Mesenchymal stem cell (in vitro differentiated cells and primary cell): ENCODE data around the gene NAA30.

ENCODE experiments used
- DNase-seq: peaks from one replicate; pipeline ENCODE4 v3.0.0-alpha.2; 2013
- H2AFZ ChIP-seq: one replicate; pipeline ENCODE4 v1.6.1; 2013; ENCODE audit warnings: low read depth, mild to moderate bottlenecking, control low read depth, inconsistent platforms, low read length, moderate library complexity
- H2AK5ac ChIP-seq: 2 replicates; pipeline ENCODE4 v1.6.1; 2013; ENCODE audit warnings: low read length, moderate library complexity, mild to moderate bottlenecking, inconsistent platforms; ENCODE audit not compliant: severe bottlenecking
- H2BK120ac ChIP-seq: one replicate; pipeline ENCODE4 v1.6.1; 2013; ENCODE audit warnings: low read depth, mild to moderate bottlenecking, inconsistent platforms, low read length, moderate library complexity
- H2BK12ac ChIP-seq, 2 experiments: one replicate each; pipeline ENCODE4 v1.6.1; 2013; ENCODE audit warnings: inconsistent platforms in 2 of 2, low read length in 2 of 2, mild to moderate bottlenecking in 2 of 2, moderate library complexity in 2 of 2, control low read depth in 1 of 2
- H2BK15ac ChIP-seq: one replicate; pipeline ENCODE4 v1.6.1; 2013; ENCODE audit warnings: mild to moderate bottlenecking, low read depth, inconsistent platforms; ENCODE audit not compliant: poor library complexity, severe bottlenecking
- H2BK5ac ChIP-seq: 2 replicates; pipeline ENCODE4 v1.6.1; 2013; ENCODE audit warnings: low read depth, mild to moderate bottlenecking, low read length, control low read depth, inconsistent platforms; ENCODE audit not compliant: poor library complexity, severe bottlenecking
- H3K14ac ChIP-seq, 2 experiments: one replicate each; pipeline ENCODE4 v1.6.1; 2013; ENCODE audit warnings: inconsistent platforms in 2 of 2, low read length in 2 of 2, control low read depth in 1 of 2, mild to moderate bottlenecking in 1 of 2, moderate library complexity in 1 of 2
- H3K18ac ChIP-seq, 2 experiments: one replicate each; pipeline ENCODE4 v1.6.1; 2013; ENCODE audit warnings: inconsistent platforms in 2 of 2, low read length in 2 of 2, control low read depth in 1 of 2, low read depth in 1 of 2, mild to moderate bottlenecking in 1 of 2
- H3K23ac ChIP-seq, 2 experiments: one replicate each; pipeline ENCODE4 v1.6.1; 2013; ENCODE audit warnings: inconsistent platforms in 2 of 2, low read length in 2 of 2, mild to moderate bottlenecking in 2 of 2, moderate library complexity in 2 of 2, control low read depth in 1 of 2
- H3K27ac ChIP-seq: 2 replicates; pipeline ENCODE4 v1.5.1; 2013; ENCODE audit warnings: mild to moderate bottlenecking, moderate library complexity, low read length, control low read depth, inconsistent platforms; ENCODE audit not compliant: poor library complexity, severe bottlenecking
- H3K27me3 ChIP-seq, 2 experiments: 2 replicates each; pipeline versions ENCODE4 v1.6.1 to v1.7.0; 2013; ENCODE audit warnings: low read length in 2 of 2, mild to moderate bottlenecking in 2 of 2, moderate library complexity in 2 of 2, control low read depth in 1 of 2, inconsistent platforms in 1 of 2; ENCODE audit not compliant: control insufficient read depth in 1 of 2, insufficient read depth in 1 of 2
- H3K36me3 ChIP-seq, 2 experiments: 2 replicates each; pipeline versions ENCODE4 v1.6.1 to v1.7.0; 2013; ENCODE audit warnings: low read length in 2 of 2, control low read depth in 1 of 2, inconsistent platforms in 1 of 2, low read depth in 1 of 2, mild to moderate bottlenecking in 1 of 2; ENCODE audit not compliant: insufficient read depth in 2 of 2, control insufficient read depth in 1 of 2
- H3K4ac ChIP-seq, 2 experiments: one replicate each; pipeline ENCODE4 v1.6.1; 2013; ENCODE audit warnings: inconsistent platforms in 2 of 2, low read length in 2 of 2, mild to moderate bottlenecking in 2 of 2, moderate library complexity in 2 of 2, control low read depth in 1 of 2, low read depth in 1 of 2
- H3K4me1 ChIP-seq: 2 replicates; pipeline ENCODE4 v1.6.1; 2013; ENCODE audit warnings: low read depth, low read length, control low read depth; ENCODE audit not compliant: control insufficient read depth, insufficient read depth
- H3K4me2 ChIP-seq: 2 replicates; pipeline ENCODE4 v1.6.1; 2013; ENCODE audit warnings: low read length, mild to moderate bottlenecking, inconsistent platforms; ENCODE audit not compliant: poor library complexity, severe bottlenecking
- H3K4me3 ChIP-seq, 2 experiments: 2 replicates each; pipeline versions ENCODE4 v1.5.1 to v1.7.0; 2013; ENCODE audit warnings: low read length in 2 of 2, mild to moderate bottlenecking in 2 of 2, control low read depth in 1 of 2, low read depth in 1 of 2; ENCODE audit not compliant: insufficient read depth in 1 of 2
- H3K79me1 ChIP-seq: replicated peaks from 2 replicates; pipeline ENCODE4 v1.6.1; 2013; ENCODE audit warnings: mild to moderate bottlenecking, control low read depth, low read length, inconsistent platforms; ENCODE audit not compliant: poor library complexity, severe bottlenecking
- H3K9ac ChIP-seq: 2 replicates; pipeline ENCODE4 v1.7.0; 2013; ENCODE audit warnings: mild to moderate bottlenecking, low read length, moderate library complexity
- H3K9me3 ChIP-seq: 2 replicates; pipeline ENCODE4 v1.7.0; 2013; ENCODE audit warnings: mild to moderate bottlenecking, low read length; ENCODE audit not compliant: control insufficient read depth
- H4K8ac ChIP-seq: one replicate; pipeline ENCODE4 v1.6.1; 2013; ENCODE audit warnings: inconsistent platforms, mild to moderate bottlenecking, low read length, moderate library complexity
- H4K91ac ChIP-seq: one replicate; pipeline ENCODE4 v1.6.1; 2013; ENCODE audit warnings: mild to moderate bottlenecking, low read length, inconsistent platforms
- WGBS: methylation state at CpG from one replicate; pipeline ENCODE4 v1.1.7; 2013; ENCODE audit warnings: mixed read lengths; 5-methylcytosine and 5-hydroxymethylcytosine counted together

Gene NAA30

GRCh38 chr14:57400556-57401494 is 10.4 kb downstream of the NAA30 start:
- Histone ChIP-seq H3K9ac (peak overlapping the region; percentile 73), H3K9me3 (no peaks in the 10 kb centered on the region), H2BK12ac (no peak overlapping the region), H3K79me1 (peaks cover 9% of the 10 kb centered on the region), H2AK5ac (no peak overlapping the region), H3K4me1 (peaks cover 3% of the 10 kb centered on the region), H3K18ac (no peak overlapping the region), H2BK5ac (no peak overlapping the region), H3K4me2 (no peak overlapping the region), H3K4me3 (no peak overlapping the region), H2BK15ac (no peak overlapping the region), H2BK120ac (no peak overlapping the region), H3K27me3 (no peaks in the 10 kb centered on the region), H2AFZ (no peak overlapping the region), H3K14ac (no peak overlapping the region), H3K4ac (no peak overlapping the region), H3K23ac (no peak overlapping the region), H3K36me3 (peaks cover 15 to 67% of the 10 kb centered on the region in 2 experiments), H3K27ac (no peak overlapping the region), H4K91ac (no peak overlapping the region), H4K8ac (no peak overlapping the region)
- no peak for DNase-seq
- 97% methylated on average over 2 of the region's 4 CpGs for WGBS

- no peak overlapping the region for H3K14ac ChIP-seq
- no peak overlapping the region for H3K18ac ChIP-seq
- no peak for DNase-seq
- H4K8ac ChIP-seq, result no peak overlapping the region
- no peaks in the 10 kb centered on the region for H3K9me3 ChIP-seq
- H4K91ac ChIP-seq, result no peak overlapping the region
- no peak overlapping the region for H2BK120ac ChIP-seq
- no peak overlapping the region for H2BK15ac ChIP-seq
- peaks cover 6% of the 10 kb centered on the region for H3K79me1 ChIP-seq
- no peaks in the 10 kb centered on the region for H3K27me3 ChIP-seq
- 95% methylated on average over 2 of the region's 2 CpGs for WGBS
- H3K23ac ChIP-seq, result no peak overlapping the region
- H2BK5ac ChIP-seq, result no peak overlapping the region
- no peaks in the 10 kb centered on the region for H3K4me1 ChIP-seq
- H2BK12ac ChIP-seq, result no peak overlapping the region
- peaks cover 15 to 71% of the 10 kb centered on the region in 2 experiments for H3K36me3 ChIP-seq
- H3K4me2 ChIP-seq, result no peak overlapping the region
- no peak overlapping the region for H3K4ac ChIP-seq
- H2AK5ac ChIP-seq, result no peak overlapping the region
- peak overlapping the region; percentile 73 for H3K9ac ChIP-seq
- H2AFZ ChIP-seq, result no peak overlapping the region
- no peak overlapping the region for H3K4me3 ChIP-seq
- H3K27ac ChIP-seq, result no peak overlapping the region
Measured at GRCh38 chr14:57401501-57401900, 11.1 kb downstream of the NAA30 start.

GRCh38 chr14:57402173-57402852 is 11.9 kb downstream of the NAA30 start:
- H4K8ac ChIP-seq, result no peak overlapping the region
- no peak overlapping the region for H2AK5ac ChIP-seq
- no peak for DNase-seq
- H3K9me3 ChIP-seq, result no peaks in the 10 kb centered on the region
- no peak overlapping the region for H4K91ac ChIP-seq
- H3K23ac ChIP-seq, result no peak overlapping the region
- no peak overlapping the region for H2BK5ac ChIP-seq
- H2AFZ ChIP-seq, result no peak overlapping the region
- no peaks in the 10 kb centered on the region for H3K27me3 ChIP-seq
- no CpG with 5 or more reads among the region's 1 CpG for WGBS
- H3K9ac ChIP-seq, result peak overlapping the region; percentile 73
- H2BK15ac ChIP-seq, result no peak overlapping the region
- H3K36me3 ChIP-seq, result peaks cover 15 to 71% of the 10 kb centered on the region in 2 experiments
- no peak overlapping the region for H3K18ac ChIP-seq
- no peak overlapping the region for H3K4ac ChIP-seq
- H3K4me3 ChIP-seq, result peak overlapping the region in 1 of 2 experiments; percentile 64
- no peak overlapping the region for H3K27ac ChIP-seq
- no peak overlapping the region for H2BK120ac ChIP-seq
- H3K79me1 ChIP-seq, result peaks cover 6% of the 10 kb centered on the region
- H2BK12ac ChIP-seq, result no peak overlapping the region
- no peak overlapping the region for H3K4me2 ChIP-seq
- H3K4me1 ChIP-seq, result no peaks in the 10 kb centered on the region
- H3K14ac ChIP-seq, result no peak overlapping the region

GRCh38 chr14:57403521-57403864 is 13.1 kb downstream of the NAA30 start:
- no peak overlapping the region for H4K8ac ChIP-seq
- no CpG with 5 or more reads among the region's 1 CpG for WGBS

More at GRCh38 chr14:57403521-57403864, 13.1 kb downstream of the NAA30 start:
- H2AK5ac ChIP-seq, result no peak overlapping the region
- no peak overlapping the region for H2BK15ac ChIP-seq
- peaks cover 7% of the 10 kb centered on the region for H3K79me1 ChIP-seq
- no peak overlapping the region for H4K91ac ChIP-seq
- no peak overlapping the region for H3K18ac ChIP-seq
- H3K27me3 ChIP-seq, result no peaks in the 10 kb centered on the region
- H2BK120ac ChIP-seq, result no peak overlapping the region
- no peak for DNase-seq
- H2AFZ ChIP-seq, result no peak overlapping the region
- no peaks in the 10 kb centered on the region for H3K4me1 ChIP-seq
- H3K4me2 ChIP-seq, result no peak overlapping the region
- H3K4me3 ChIP-seq, result no peak overlapping the region
- H2BK5ac ChIP-seq, result no peak overlapping the region
- H3K27ac ChIP-seq, result no peak overlapping the region
- peaks cover 12 to 71% of the 10 kb centered on the region in 2 experiments for H3K36me3 ChIP-seq
- no peak overlapping the region for H3K4ac ChIP-seq
- H3K9ac ChIP-seq, result no peak overlapping the region
- H2BK12ac ChIP-seq, result no peak overlapping the region
- H3K23ac ChIP-seq, result no peak overlapping the region
- no peaks in the 10 kb centered on the region for H3K9me3 ChIP-seq
- H3K14ac ChIP-seq, result no peak overlapping the region
